HEK293 (cell line): Measurements from ENCODE around the gene INO80.

ENCODE experiments used
- GLIS2 ChIP-seq: fragments of 450-650 bp; formaldehyde crosslinking; IDR thresholded peaks from 2 replicates; pipeline ENCODE4 v1.5.1; 2016; ENCODE audit warnings: missing biosample characterization, missing genetic modification characterization
- REST ChIP-seq: fragments of 450-650 bp; formaldehyde crosslinking; IDR thresholded peaks from 2 replicates; pipeline ENCODE4 v1.5.1; 2016; ENCODE audit warnings: missing biosample characterization, missing genetic modification characterization
- SCRT1 ChIP-seq: fragments of 450-650 bp; formaldehyde crosslinking; IDR thresholded peaks from 2 replicates; pipeline ENCODE4 v1.5.1; 2016; ENCODE audit warnings: missing biosample characterization, missing genetic modification characterization, borderline replicate concordance
- ZEB2 ChIP-seq: fragments of 450-650 bp; formaldehyde crosslinking; IDR thresholded peaks from 2 replicates; pipeline ENCODE4 v1.5.1; 2016; ENCODE audit warnings: missing biosample characterization, missing genetic modification characterization
- ZNF274 ChIP-seq, 2 experiments: fragments of 200-500 bp in 1 of 2; fragments of 450-650 bp in 1 of 2; sonication (Bioruptor generic) in 1 of 2; formaldehyde crosslinking in 1 of 2; IDR thresholded peaks; 2 replicates each; pipeline versions ENCODE4 v1.5.1 to v1.6.1; 2014 to 2016; ENCODE audit warnings: borderline replicate concordance in 1 of 2, inconsistent platforms in 1 of 2, low read length in 1 of 2, missing biosample characterization in 1 of 2, missing genetic modification characterization in 1 of 2
- ZNF518A ChIP-seq: fragments of 450-650 bp; formaldehyde crosslinking; conservative IDR thresholded peaks from 2 replicates; pipeline ENCODE4 v1.5.1; 2016; ENCODE audit warnings: low read depth, missing biosample characterization, missing genetic modification characterization
- ZNF704 ChIP-seq: fragments of 450-650 bp; formaldehyde crosslinking; IDR thresholded peaks from 2 replicates; pipeline ENCODE4 v1.5.1; 2016; ENCODE audit warnings: missing biosample characterization, missing genetic modification characterization
- ZNF747 ChIP-seq: fragments of 450-650 bp; formaldehyde crosslinking; IDR thresholded peaks from 2 replicates; pipeline ENCODE4 v1.5.1; 2016; ENCODE audit warnings: missing biosample characterization, missing genetic modification characterization
- ZNF792 ChIP-seq: fragments of 450-650 bp; formaldehyde crosslinking; IDR thresholded peaks from 2 replicates; pipeline ENCODE4 v1.5.1; 2016; ENCODE audit warnings: missing biosample characterization, missing genetic modification characterization

GRCh38 chr15:41085029-41085428 is 31.1 kb downstream of the INO80 start:
- TF ChIP-seq ZNF274 (IDR thresholded peaks at IDR 0.05; ENCODE audit: low read length) (no peak), ZNF274 (tag by site-specific recombination; IDR thresholded peaks at IDR 0.05; ENCODE audit: borderline replicate concordance) (no peak), ZEB2 (tag by site-specific recombination) (no peak), ZNF792 (tag by site-specific recombination) (no peak), REST (no peak), SCRT1 (tag by site-specific recombination) (no peak), ZNF747 (tag by site-specific recombination) (no peak), ZNF704 (no peak), GLIS2 (tag by site-specific recombination) (no peak), ZNF518A (tag by site-specific recombination) (no peak)
